ENCODE results near the gene ACBD3. TPM values are rescaled to one million over a fixed set of nuclear protein-coding genes. Genes with fewer than 3 reads are reported as not detected.

Gene ACBD3
- total and polyA plus RNA-seq, 8 donors, result 5.9 to 24.4 (median 17.3) TPM

DNA sequence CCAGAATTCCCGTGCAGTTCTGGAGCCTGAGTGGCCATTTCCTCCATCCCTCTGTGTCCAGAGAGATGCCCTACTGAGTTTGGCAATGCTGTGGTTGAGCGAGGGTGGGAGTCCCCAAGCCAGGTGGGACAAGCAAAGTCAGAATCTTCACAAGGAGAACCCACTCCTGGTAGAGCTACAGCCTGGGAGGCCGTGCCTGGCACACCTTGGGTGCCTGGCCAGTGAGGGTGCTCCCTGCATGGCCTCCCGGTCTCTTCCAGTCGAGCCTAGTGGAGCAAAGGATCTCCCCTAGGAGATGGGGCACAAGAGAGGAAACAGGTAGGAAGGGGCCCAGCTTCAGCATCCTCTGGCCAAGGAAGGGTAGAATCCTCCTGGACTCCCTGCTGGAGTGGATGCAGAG lies 66.1 kb downstream of the ACBD3 start:
- TF ChIP-seq, protein P1, sequence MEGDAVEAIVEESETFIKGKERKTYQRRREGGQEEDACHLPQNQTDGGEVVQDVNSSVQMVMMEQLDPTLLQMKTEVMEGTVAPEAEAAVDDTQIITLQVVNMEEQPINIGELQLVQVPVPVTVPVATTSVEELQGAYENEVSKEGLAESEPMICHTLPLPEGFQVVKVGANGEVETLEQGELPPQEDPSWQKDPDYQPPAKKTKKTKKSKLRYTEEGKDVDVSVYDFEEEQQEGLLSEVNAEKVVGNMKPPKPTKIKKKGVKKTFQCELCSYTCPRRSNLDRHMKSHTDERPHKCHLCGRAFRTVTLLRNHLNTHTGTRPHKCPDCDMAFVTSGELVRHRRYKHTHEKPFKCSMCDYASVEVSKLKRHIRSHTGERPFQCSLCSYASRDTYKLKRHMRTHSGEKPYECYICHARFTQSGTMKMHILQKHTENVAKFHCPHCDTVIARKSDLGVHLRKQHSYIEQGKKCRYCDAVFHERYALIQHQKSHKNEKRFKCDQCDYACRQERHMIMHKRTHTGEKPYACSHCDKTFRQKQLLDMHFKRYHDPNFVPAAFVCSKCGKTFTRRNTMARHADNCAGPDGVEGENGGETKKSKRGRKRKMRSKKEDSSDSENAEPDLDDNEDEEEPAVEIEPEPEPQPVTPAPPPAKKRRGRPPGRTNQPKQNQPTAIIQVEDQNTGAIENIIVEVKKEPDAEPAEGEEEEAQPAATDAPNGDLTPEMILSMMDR (IDR thresholded peaks at IDR 0.05), result no peak
- no peak for FAIRE-seq
- WGBS, 2 donors, result 76 to 81% methylated on average over 5 of the region's 5 CpGs
- Histone ChIP-seq H3K36me3 (no peaks in the 10 kb centered on the region), H3K4me3 (no peak overlapping the region), H3K4me1 (peaks cover 0 to 23% (median 0%) of the 10 kb centered on the region in 3 donors), H3K27ac (no peak overlapping the region), H3K9me3 (no peaks in the 10 kb centered on the region), H3K27me3 (no peaks in the 10 kb centered on the region)
- intact Hi-C loops (cut with DNase I), result loop anchor here in 1 of 3 donors (5.0 kb wide), 1 partner anchor 53 kb away; no protein-coding TSS in a partner anchor
- no peak for ATAC-seq
- DNase-seq, result peak in 1 of 6 donors; percentile 39

DNA sequence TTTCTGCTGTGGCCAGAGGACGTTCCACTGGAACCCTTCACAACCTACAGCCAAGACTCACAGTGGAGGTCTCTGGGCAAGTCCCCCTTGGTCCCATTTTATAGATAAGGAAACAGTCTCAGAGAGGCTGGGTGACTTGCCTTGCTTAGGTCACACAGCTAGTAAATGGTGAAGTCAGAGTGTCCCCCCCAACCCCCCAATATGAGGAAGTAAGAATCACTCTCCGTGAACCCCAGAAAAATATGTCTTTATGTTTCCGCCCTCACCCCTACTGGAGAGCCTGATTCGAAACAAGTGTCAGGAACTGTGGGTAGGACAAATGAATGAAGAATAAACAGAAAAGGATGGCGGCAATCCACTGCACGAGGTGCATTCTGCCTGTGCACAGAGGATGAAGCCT lies 67.4 kb downstream of the ACBD3 start:
- TF ChIP-seq, protein P1 (IDR thresholded peaks at IDR 0.05), result no peak
- Histone ChIP-seq H3K27me3 (no peaks in the 10 kb centered on the region), H3K9me3 (no peaks in the 10 kb centered on the region), H3K4me3 (no peak overlapping the region), H3K36me3 (no peaks in the 10 kb centered on the region), H3K4me1 (peaks cover 0 to 13% (median 0%) of the 10 kb centered on the region in 3 donors), H3K27ac (no peak overlapping the region)
- 77 to 83% methylated on average over 6 of the region's 6 CpGs for WGBS, 2 donors
- DNase-seq (no peak), ATAC-seq (no peak), FAIRE-seq (no peak)
- intact Hi-C loops (cut with DNase I), result no loop called here

DNA sequence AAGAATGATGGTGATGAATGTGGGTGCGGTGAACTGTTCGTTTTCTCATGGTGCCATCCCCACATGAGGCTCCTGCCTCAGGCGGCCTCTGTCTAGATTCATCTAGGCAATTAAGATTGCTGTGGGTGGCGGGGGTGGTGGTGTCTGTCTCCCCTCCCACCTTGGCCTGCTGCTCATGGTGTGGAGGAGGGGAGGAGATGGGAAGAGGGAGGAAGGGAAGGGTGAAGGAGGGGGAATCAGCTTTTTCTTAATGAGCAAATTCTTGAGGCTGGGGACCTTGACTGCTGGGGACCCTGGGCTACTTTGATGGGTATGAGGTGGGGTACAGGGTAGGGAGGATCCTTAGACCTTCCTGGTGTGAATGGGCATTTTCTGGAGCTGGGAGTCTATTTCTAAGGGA lies 68.2 kb downstream of the ACBD3 start:
- no peaks in the 10 kb centered on the region for H3K27me3 ChIP-seq
- H3K36me3 ChIP-seq, result no peaks in the 10 kb centered on the region
- 84 to 93% methylated on average over 4 of the region's 4 CpGs for WGBS, 2 donors
- FAIRE-seq, result no peak
- peaks cover 0 to 6% (median 0%) of the 10 kb centered on the region in 3 donors for H3K4me1 ChIP-seq
- ATAC-seq, result no peak
- no peak overlapping the region for H3K4me3 ChIP-seq
- peak in 1 of 6 donors; percentile 17 for DNase-seq
- no peak overlapping the region for H3K27ac ChIP-seq
- intact Hi-C loops (cut with DNase I), result no loop called here
- TF ChIP-seq, protein P1 (IDR thresholded peaks at IDR 0.05), result no peak
- H3K9me3 ChIP-seq, result no peaks in the 10 kb centered on the region

DNA sequence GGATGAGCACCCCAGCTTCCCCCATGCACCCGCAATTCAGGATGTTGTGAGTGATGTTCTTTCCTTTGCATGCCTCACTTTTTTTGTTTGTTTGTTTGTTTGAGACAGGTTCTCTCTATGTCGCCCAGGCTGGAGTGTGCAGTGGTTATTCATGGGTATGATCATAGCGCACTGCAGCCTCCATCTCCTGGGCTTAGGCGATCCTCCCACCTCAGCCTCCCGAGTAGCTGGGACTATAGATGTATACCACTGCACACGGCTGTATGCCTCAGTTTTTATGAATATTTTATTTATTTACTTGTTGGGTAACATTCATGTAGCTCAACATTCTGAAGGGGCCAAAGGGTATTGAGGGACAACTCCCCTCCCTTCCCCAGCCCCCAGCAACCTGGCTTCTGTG lies 69.2 kb downstream of the ACBD3 start:
- no peaks in the 10 kb centered on the region for H3K4me1 ChIP-seq
- intact Hi-C loops (cut with DNase I), result no loop called here
- H3K4me3 ChIP-seq, result no peak overlapping the region
- TF ChIP-seq, protein P1 (IDR thresholded peaks at IDR 0.05), result no peak
- 69 to 89% methylated on average over 6 of the region's 6 CpGs for WGBS, 2 donors
- H3K9me3 ChIP-seq, result no peaks in the 10 kb centered on the region
- no peaks in the 10 kb centered on the region for H3K27me3 ChIP-seq
- no peaks in the 10 kb centered on the region for H3K36me3 ChIP-seq
- DNase-seq (peak in 1 of 6 donors; percentile 9), FAIRE-seq (no peak), ATAC-seq (no peak)
- H3K27ac ChIP-seq, result no peak overlapping the region

DNA sequence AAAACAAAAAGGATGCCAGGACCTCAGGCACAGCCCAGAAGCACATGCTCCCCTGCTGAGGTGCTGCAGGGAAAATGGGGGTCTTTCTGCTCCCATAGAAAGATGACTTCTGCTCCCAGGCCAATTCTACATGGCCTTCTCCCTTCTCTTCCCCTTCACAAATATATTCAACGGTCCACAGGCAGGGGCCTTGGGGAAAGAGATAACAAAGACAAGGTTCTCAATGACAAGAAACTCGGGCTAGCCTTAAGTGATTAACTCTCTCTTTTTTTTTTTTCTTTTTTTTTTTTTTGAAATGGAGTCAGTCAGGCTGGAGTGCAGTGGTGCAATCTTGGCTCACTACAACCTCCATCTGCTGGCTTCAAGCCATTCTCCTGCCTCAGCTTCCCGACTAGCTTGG lies 69.9 kb downstream of the ACBD3 start:
- 34 to 41% methylated on average over 3 of the region's 3 CpGs for WGBS, 2 donors
- DNase-seq (no peak), ATAC-seq (no peak), FAIRE-seq (no peak)
- no peak overlapping the region for H3K4me3 ChIP-seq
- intact Hi-C loops (cut with DNase I), result no loop called here
- H3K36me3 ChIP-seq, result no peaks in the 10 kb centered on the region
- no peak overlapping the region for H3K27ac ChIP-seq
- TF ChIP-seq, protein P1 (IDR thresholded peaks at IDR 0.05), result no peak
- peaks cover 1 to 3% (median 2%) of the 10 kb centered on the region in 3 donors for H3K4me1 ChIP-seq
- no peaks in the 10 kb centered on the region for H3K27me3 ChIP-seq
- no peaks in the 10 kb centered on the region for H3K9me3 ChIP-seq

All from pancreas (tissue), 10 donors.